ENCODE measurements around the gene GPR37. TPM values are rescaled to one million over a fixed set of nuclear protein-coding genes. Genes with fewer than 3 reads are reported as not detected.

The GPR37 gene
- total and polyA plus RNA-seq, 8 donors = 2.0 to 6.9 (median 5.3) TPM

DNA sequence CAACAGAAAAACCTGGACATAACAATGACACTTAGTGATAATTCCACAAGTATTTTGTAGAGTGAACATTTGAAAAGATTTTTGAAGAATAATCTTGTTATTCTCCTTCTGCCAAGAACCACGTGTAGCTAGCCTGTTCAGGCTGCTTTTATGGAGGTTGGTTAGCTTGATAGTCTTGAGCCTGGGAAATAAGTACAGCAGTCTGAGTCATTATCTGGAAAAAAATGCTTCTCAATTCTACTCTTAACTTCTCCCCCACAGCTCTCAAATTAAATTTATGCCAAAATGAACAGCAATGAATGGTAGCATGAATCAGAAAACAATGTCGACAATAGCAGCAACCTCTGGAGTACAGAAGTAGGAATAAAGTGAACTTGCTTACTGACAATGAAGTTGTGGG lies 63.2 kb downstream of the GPR37 start:
- H3K4me3 ChIP-seq = no peak overlapping the region
- H3K9me3 ChIP-seq = peaks cover 0 to 4% of the 10 kb centered on the region in 2 donors
- TF ChIP-seq, protein P1, sequence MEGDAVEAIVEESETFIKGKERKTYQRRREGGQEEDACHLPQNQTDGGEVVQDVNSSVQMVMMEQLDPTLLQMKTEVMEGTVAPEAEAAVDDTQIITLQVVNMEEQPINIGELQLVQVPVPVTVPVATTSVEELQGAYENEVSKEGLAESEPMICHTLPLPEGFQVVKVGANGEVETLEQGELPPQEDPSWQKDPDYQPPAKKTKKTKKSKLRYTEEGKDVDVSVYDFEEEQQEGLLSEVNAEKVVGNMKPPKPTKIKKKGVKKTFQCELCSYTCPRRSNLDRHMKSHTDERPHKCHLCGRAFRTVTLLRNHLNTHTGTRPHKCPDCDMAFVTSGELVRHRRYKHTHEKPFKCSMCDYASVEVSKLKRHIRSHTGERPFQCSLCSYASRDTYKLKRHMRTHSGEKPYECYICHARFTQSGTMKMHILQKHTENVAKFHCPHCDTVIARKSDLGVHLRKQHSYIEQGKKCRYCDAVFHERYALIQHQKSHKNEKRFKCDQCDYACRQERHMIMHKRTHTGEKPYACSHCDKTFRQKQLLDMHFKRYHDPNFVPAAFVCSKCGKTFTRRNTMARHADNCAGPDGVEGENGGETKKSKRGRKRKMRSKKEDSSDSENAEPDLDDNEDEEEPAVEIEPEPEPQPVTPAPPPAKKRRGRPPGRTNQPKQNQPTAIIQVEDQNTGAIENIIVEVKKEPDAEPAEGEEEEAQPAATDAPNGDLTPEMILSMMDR (IDR thresholded peaks at IDR 0.05) = no peak
- H3K36me3 ChIP-seq = no peaks in the 10 kb centered on the region
- no peaks in the 10 kb centered on the region for H3K27me3 ChIP-seq
- no peaks in the 10 kb centered on the region for H3K4me1 ChIP-seq
- H3K27ac ChIP-seq = no peak overlapping the region
- ATAC-seq (no peak), DNase-seq (no peak)
- intact Hi-C loops (cut with DNase I) = no loop called here

DNA sequence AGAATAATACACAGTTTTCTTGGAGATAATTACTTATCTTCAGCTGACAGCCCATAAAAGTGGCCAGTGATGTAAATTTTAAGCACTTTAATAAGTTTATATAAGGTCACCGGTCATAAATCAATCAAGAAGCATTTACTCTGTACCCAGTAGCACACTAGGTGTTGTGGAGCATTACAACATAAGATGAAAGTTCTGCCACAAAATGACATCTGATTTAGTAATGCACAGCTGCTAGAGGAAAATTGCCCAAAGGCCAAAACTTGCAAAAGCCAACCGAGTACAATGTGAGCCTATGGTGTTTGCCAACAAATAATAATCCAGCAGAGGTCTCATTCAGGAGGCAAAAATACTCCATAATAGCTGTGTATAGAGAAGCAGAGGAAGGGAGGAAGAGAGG lies 63.6 kb downstream of the GPR37 start:
- Histone ChIP-seq H3K4me3 (no peak overlapping the region), H3K9me3 (no peaks in the 10 kb centered on the region), H3K27ac (no peak overlapping the region), H3K27me3 (no peaks in the 10 kb centered on the region), H3K36me3 (no peaks in the 10 kb centered on the region), H3K4me1 (no peaks in the 10 kb centered on the region)
- intact Hi-C loops (cut with DNase I) = no loop called here
- no peak for ATAC-seq
- DNase-seq = no peak
- TF ChIP-seq, protein P1 (IDR thresholded peaks at IDR 0.05) = no peak

DNA sequence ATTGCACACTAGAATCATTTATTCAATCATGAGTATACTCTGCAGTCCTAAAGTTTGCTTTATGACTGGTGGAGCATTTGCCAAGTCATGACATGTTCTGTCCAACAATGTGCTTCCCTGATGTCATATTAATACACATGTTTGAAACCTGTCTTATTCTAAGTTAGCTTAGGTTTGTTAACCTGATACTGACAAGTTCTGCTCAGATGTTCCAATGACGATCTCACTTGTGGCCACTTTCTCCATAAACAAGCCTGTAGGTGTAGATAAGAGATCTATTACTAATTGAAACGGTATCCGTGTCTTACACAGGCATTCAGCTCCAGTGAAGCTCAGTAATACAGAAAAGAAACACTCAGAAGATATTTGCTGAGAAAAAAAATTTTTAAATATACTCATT lies 64.9 kb downstream of the GPR37 start:
- intact Hi-C loops (cut with DNase I) = no loop called here
- H3K36me3 ChIP-seq = no peaks in the 10 kb centered on the region
- no peak for DNase-seq
- ATAC-seq = no peak
- no peaks in the 10 kb centered on the region for H3K4me1 ChIP-seq
- no peaks in the 10 kb centered on the region for H3K27me3 ChIP-seq
- no peak overlapping the region for H3K4me3 ChIP-seq
- TF ChIP-seq, protein P1 (IDR thresholded peaks at IDR 0.05) = no peak
- H3K27ac ChIP-seq = no peak overlapping the region
- no peaks in the 10 kb centered on the region for H3K9me3 ChIP-seq

DNA sequence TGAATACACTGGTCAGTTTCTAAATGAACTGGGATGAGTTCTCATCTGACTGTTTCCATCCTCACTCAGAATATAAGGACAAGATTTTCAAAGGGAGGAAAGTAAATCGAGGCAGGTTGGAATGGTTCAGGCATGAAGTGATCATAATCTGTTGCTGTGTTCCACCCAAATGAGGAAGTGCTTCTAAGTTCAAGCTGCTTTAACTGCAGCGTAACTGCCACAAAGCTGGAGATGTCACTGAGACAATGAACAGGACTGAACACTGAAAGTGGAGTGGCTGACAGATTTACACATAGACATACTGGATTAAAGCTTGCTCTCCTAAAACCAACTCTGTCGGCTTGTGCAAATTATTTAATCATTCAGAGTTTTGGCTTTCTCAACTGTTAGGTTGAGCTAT lies 66.6 kb downstream of the GPR37 start:
- Histone ChIP-seq H3K27me3 (no peaks in the 10 kb centered on the region), H3K4me1 (no peaks in the 10 kb centered on the region), H3K27ac (no peak overlapping the region), H3K36me3 (no peaks in the 10 kb centered on the region), H3K9me3 (no peaks in the 10 kb centered on the region), H3K4me3 (no peak overlapping the region)
- ATAC-seq = no peak
- no peak for DNase-seq
- intact Hi-C loops (cut with DNase I) = no loop called here
- TF ChIP-seq, protein P1 (IDR thresholded peaks at IDR 0.05) = no peak

DNA sequence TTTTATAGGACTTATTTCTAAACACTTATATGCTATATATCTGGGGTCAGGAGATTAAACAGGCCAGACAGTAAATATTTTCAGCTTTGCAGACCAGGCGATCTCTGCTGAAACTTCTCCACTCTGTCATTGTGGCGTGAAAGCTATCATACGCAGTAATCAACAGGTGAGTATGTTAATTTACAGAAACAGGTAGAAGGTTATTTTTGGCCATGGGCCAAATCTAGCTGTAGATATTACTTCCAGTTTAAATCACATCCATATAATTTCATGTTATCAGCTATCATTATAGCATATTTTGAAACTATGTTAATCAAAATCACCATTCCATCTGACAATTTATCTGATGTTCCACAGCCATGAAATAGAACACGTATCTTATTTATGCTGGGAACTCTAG lies 67.8 kb downstream of the GPR37 start:
- Histone ChIP-seq H3K36me3 (no peaks in the 10 kb centered on the region), H3K27me3 (no peaks in the 10 kb centered on the region), H3K9me3 (no peaks in the 10 kb centered on the region), H3K4me1 (no peaks in the 10 kb centered on the region), H3K27ac (no peak overlapping the region), H3K4me3 (no peak overlapping the region)
- no peak for ATAC-seq
- DNase-seq = no peak
- TF ChIP-seq, protein P1 (IDR thresholded peaks at IDR 0.05) = no peak
- intact Hi-C loops (cut with DNase I) = no loop called here

Other genes with a start within 250 kb of the GPR37 start
- 10 to 100 TPM; 16.2 to 18.1 TPM for gene POT1, start 164.0 kb upstream of the GPR37 start, total RNA-seq
- 10 to 100 TPM; 32.0 to 55.4 (median 44.2) TPM for gene POT1, start 164.0 kb upstream of the GPR37 start, polyA plus RNA-seq (ENCODE audit: insufficient read length in 6 of 6)

Data from left lung (tissue), 10 donors.